GM23248 (cell line): ENCODE results near the gene HIVEP1. TPM values are rescaled to one million over a fixed set of nuclear protein-coding genes. Genes with fewer than 3 reads are reported as not detected.

ENCODE experiments used
- DNase-seq: peaks from one replicate; pipeline ENCODE4 v3.0.0-alpha.2; 2015
- H2AFZ ChIP-seq: fragments of 200-600 bp; sonication (generic); 2 replicates; pipeline ENCODE4 v1.6.1; 2016; ENCODE audit warnings: antibody characterized with exemption
- H3F3A ChIP-seq: fragments of 200-600 bp; sonication (generic); 2 replicates; pipeline ENCODE4 v1.6.1; 2016; ENCODE audit warnings: mild to moderate bottlenecking, antibody characterized with exemption, mixed run types; ENCODE audit not compliant: insufficient read depth
- H3K27ac ChIP-seq: fragments of 200-600 bp; sonication (generic); 2 replicates; pipeline ENCODE4 v1.5.1; 2016; ENCODE audit warnings: mild to moderate bottlenecking
- H3K27me3 ChIP-seq: fragments of 200-600 bp; sonication (generic); replicated peaks from 2 replicates; pipeline ENCODE4 v1.6.1; 2016; ENCODE audit warnings: mild to moderate bottlenecking; ENCODE audit not compliant: insufficient read depth
- H3K36me3 ChIP-seq: fragments of 200-600 bp; sonication (generic); 2 replicates; pipeline ENCODE4 v1.6.1; 2016; ENCODE audit warnings: low read depth, mild to moderate bottlenecking
- H3K4me1 ChIP-seq: fragments of 200-600 bp; sonication (generic); 2 replicates; pipeline ENCODE4 v1.6.1; 2016; ENCODE audit warnings: mild to moderate bottlenecking; ENCODE audit not compliant: insufficient read depth
- H3K4me2 ChIP-seq: fragments of 200-600 bp; sonication (generic); one replicate; pipeline ENCODE4 v1.6.1; 2016; ENCODE audit warnings: mild to moderate bottlenecking; ENCODE audit not compliant: unreplicated experiment
- H3K4me3 ChIP-seq: fragments of 200-600 bp; sonication (generic); 2 replicates; pipeline ENCODE4 v1.5.1; 2016; ENCODE audit warnings: mild to moderate bottlenecking
- H3K79me2 ChIP-seq: fragments of 200-600 bp; sonication (generic); 2 replicates; pipeline ENCODE4 v1.6.1; 2016; ENCODE audit warnings: mild to moderate bottlenecking; ENCODE audit not compliant: insufficient read depth
- H3K9ac ChIP-seq: fragments of 200-600 bp; sonication (generic); 2 replicates; pipeline ENCODE4 v1.6.1; 2016; ENCODE audit warnings: mild to moderate bottlenecking
- H3K9me2 ChIP-seq: fragments of 200-600 bp; sonication (generic); 2 replicates; pipeline ENCODE4 v1.6.1; 2016; ENCODE audit warnings: mixed run types, mild to moderate bottlenecking, moderate library complexity; ENCODE audit not compliant: insufficient read depth
- H3K9me3 ChIP-seq: fragments of 200-600 bp; sonication (generic); one replicate; pipeline ENCODE4 v1.6.1; 2017; ENCODE audit warnings: low read depth
- H4K20me1 ChIP-seq: fragments of 200-600 bp; sonication (generic); 2 replicates; pipeline ENCODE4 v1.6.0; 2016; ENCODE audit not compliant: insufficient read depth
- EZH2 ChIP-seq: fragments of 200-600 bp; sonication (generic); IDR thresholded peaks from 2 replicates; pipeline ENCODE4 v1.6.1; 2018; ENCODE audit warnings: antibody characterized with exemption, mild to moderate bottlenecking; ENCODE audit not compliant: insufficient read depth, poor library complexity, severe bottlenecking
- EZH2phosphoT487 ChIP-seq: fragments of 200-600 bp; sonication (generic); IDR thresholded peaks from 2 replicates; pipeline ENCODE4 v1.6.1; 2018; ENCODE audit warnings: antibody characterized with exemption, moderate library complexity, mild to moderate bottlenecking, low read depth; ENCODE audit not compliant: insufficient read depth
- WGBS, 2 experiments: methylation state at CpG; one replicate each; pipeline ENCODE4 v1.1.6; 2015 to 2017; ENCODE audit warnings: low lambda C conversion rate in 2 of 2, low coverage in 1 of 2; ENCODE audit errors: missing lambda C conversion rate in 2 of 2; 5-methylcytosine and 5-hydroxymethylcytosine counted together
- in situ Hi-C: fragments of 300-500 bp; cut with MboI; formaldehyde crosslinking; loops from 2 replicates; pipeline ENCODE4 v1.15.0; 2020
- polyA plus RNA-seq: library from polyadenylated mRNA; unstranded; fragments of >200 nt; fragmentation: Nextera tagmentation; extraction: Ambion mirVana; gene quantifications from 2 replicates; pipeline ENCODE4 v1.2.1, GENCODE V29; 2016
- total RNA-seq: library from RNA; depleted of rRNA; stranded (reverse); fragments of >200 nt; shearing (Covaris generic); gene quantifications from 2 replicates; pipeline ENCODE4 v1.2.3, GENCODE V29; 2014

Gene HIVEP1
- total and polyA plus RNA-seq, 2 experiments from 2014 or later = 3.3 to 7.1 TPM

DNA sequence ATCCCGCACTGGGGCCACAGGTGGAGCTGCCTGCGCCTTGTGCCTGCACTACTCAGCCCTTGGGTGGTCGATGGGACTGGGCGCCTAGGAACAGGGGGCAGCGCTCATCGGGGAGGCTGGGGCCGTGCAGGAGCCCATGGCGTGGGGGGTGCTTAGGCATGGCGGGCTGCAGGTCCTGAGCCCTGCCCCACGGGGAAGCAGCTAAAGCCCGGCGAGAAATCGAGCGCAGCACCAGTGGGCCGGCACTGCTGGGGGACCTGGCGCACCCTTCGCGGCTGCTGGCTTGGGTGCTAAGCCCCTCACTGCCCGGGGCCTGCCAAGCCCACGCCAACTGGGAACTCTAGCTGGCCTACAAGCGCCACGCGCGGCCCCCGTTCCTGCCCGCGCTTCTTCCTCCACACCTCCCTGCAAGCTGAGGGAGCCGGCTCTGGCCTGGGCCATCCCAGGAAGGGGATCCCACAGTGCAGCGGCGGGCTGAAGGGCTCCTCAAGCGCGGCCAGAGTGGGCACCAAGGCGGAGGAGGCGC lies 5.8 kb downstream of the HIVEP1 start:
- Histone ChIP-seq H3F3A (peaks cover 16% of the 10 kb centered on the region), H3K9ac (no peak overlapping the region), H3K27ac (no peak overlapping the region), H3K9me2 (no peaks in the 10 kb centered on the region), H3K9me3 (no peaks in the 10 kb centered on the region), H3K4me3 (no peak overlapping the region), H3K79me2 (peaks cover 32% of the 10 kb centered on the region; the same call in 1 of the 2 replicates), H3K4me1 (peaks cover 9% of the 10 kb centered on the region), H2AFZ (no peak overlapping the region), H3K4me2 (no peak overlapping the region), H3K27me3 (no peaks in the 10 kb centered on the region), H4K20me1 (no peaks in the 10 kb centered on the region), H3K36me3 (peaks cover 16% of the 10 kb centered on the region; the same call in 1 of the 2 replicates)
- 94 to 97% methylated on average over 20 to 34 of the region's 34 CpGs for WGBS, 2 experiments
- in situ Hi-C loops = no loop called here
- no peak for DNase-seq
- TF ChIP-seq EZH2phosphoT487 = no peak
- no peak for TF ChIP-seq EZH2

DNA sequence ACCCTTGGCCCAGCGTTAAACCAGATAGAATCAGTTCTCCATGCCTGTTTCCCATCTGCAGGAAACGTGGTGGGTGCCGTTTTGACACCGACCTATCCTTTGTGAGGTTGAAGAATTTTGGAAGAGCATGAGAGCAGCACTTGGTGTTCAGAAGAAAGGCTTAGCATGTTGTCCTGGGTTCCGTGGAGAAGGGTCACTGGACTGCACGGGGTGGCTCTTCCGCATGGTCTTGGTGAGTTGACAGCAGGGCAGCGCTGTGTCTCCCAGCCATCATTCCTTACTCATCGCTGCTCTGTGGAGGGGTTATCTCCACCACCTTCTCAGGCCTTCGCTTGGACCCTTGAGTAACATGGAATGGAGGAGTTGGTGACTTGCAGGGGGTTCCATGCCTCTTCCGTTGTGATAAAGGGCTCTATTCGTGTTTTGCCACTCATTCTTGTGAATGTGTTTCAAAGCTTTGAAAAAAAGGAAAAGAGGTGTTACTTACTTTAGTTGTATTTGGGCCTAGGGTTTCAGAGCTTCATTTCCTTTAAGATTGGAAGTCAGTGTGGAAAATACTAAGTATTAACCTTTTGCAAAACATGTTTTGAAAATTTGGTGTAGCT lies 8.2 kb downstream of the HIVEP1 start:
- no peak for DNase-seq
- H3K9me2 ChIP-seq = no peaks in the 10 kb centered on the region
- no peak overlapping the region for H3K4me2 ChIP-seq
- H3F3A ChIP-seq = no peaks in the 10 kb centered on the region
- no peaks in the 10 kb centered on the region for H3K9me3 ChIP-seq
- TF ChIP-seq EZH2 = no peak
- peaks cover 11% of the 10 kb centered on the region for H3K4me1 ChIP-seq
- in situ Hi-C loops = no loop called here
- peaks cover 16% of the 10 kb centered on the region; the same call in 1 of the 2 replicates for H3K36me3 ChIP-seq
- H4K20me1 ChIP-seq = no peaks in the 10 kb centered on the region
- WGBS, 2 experiments = 80 to 81% methylated on average over 12 of the region's 12 CpGs
- H3K27me3 ChIP-seq = no peaks in the 10 kb centered on the region
- H2AFZ ChIP-seq = no peak overlapping the region
- H3K4me3 ChIP-seq = no peak overlapping the region
- H3K9ac ChIP-seq = no peak overlapping the region
- H3K79me2 ChIP-seq = peaks cover 26% of the 10 kb centered on the region; the same call in 1 of the 2 replicates
- no peak overlapping the region for H3K27ac ChIP-seq

DNA sequence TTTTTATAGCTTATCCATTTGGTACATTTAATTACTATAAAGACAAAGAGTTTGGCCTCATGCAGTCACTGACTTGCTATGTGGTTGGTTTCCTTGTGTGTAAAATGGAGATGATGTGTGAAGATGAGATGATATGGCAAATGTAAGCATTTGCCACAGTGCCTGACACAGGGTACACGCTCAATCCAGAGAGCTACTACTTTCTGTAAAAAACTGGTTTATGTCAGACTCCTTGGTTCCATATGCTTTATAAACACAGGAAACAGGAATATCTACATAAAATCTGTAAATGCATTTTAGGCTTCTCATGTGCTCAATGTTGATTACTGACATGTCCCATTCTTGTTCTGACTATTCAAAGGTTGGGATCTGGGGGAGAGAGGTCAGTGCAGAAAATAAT lies 10.4 kb downstream of the HIVEP1 start:
- in situ Hi-C loops = no loop called here

DNA sequence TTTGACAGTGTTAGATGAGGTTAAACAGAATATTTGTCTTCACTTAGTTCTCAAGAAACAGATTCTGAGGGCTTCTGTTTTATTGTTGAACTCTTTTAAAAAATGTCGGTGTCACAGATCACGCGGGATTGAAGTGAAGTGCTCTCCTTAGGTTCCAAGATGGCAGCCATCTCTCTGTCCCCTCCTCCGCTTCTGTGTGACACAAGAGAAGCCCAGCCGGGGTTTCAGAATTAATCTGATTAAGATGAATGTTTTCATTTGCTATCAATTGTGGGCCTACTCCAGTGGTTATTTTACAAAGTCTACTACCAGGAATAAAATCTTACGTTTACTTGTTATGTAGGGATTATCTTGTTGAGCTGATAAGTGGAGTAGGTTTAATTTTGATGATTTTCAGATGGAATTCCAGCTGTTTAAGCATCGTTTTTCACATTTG lies 10.9 kb downstream of the HIVEP1 start:
- no peaks in the 10 kb centered on the region for H3F3A ChIP-seq
- no peaks in the 10 kb centered on the region for H3K9me2 ChIP-seq
- peaks cover 47% of the 10 kb centered on the region for H3K79me2 ChIP-seq
- no peak overlapping the region for H3K27ac ChIP-seq
- in situ Hi-C loops = no loop called here
- no peak overlapping the region for H3K9ac ChIP-seq
- WGBS, 2 experiments = 81% methylated on average over 7 of the region's 7 CpGs
- DNase-seq = no peak
- TF ChIP-seq EZH2 = no peak
- TF ChIP-seq EZH2phosphoT487 = no peak
- no peaks in the 10 kb centered on the region for H4K20me1 ChIP-seq
- H3K4me3 ChIP-seq = no peak overlapping the region
- H3K4me1 ChIP-seq = peaks cover 14% of the 10 kb centered on the region
- no peaks in the 10 kb centered on the region for H3K36me3 ChIP-seq
- no peak overlapping the region for H2AFZ ChIP-seq
- H3K27me3 ChIP-seq = no peaks in the 10 kb centered on the region
- H3K9me3 ChIP-seq = no peaks in the 10 kb centered on the region
- H3K4me2 ChIP-seq = no peak overlapping the region

More for the DNA sequence above, 10.4 kb downstream of the HIVEP1 start:
- H3F3A ChIP-seq = no peaks in the 10 kb centered on the region
- no peak overlapping the region for H3K9ac ChIP-seq
- no peaks in the 10 kb centered on the region for H3K27me3 ChIP-seq
- no peak for DNase-seq
- TF ChIP-seq EZH2phosphoT487 = no peak
- TF ChIP-seq EZH2 = no peak
- no peaks in the 10 kb centered on the region for H3K36me3 ChIP-seq
- WGBS, 2 experiments = 93 to 96% methylated on average over 1 of the region's 1 CpG
- no peak overlapping the region for H2AFZ ChIP-seq
- no peaks in the 10 kb centered on the region for H3K9me3 ChIP-seq
- peaks cover 42% of the 10 kb centered on the region for H3K79me2 ChIP-seq
- H3K27ac ChIP-seq = no peak overlapping the region
- H3K4me3 ChIP-seq = no peak overlapping the region
- no peaks in the 10 kb centered on the region for H4K20me1 ChIP-seq
- no peak overlapping the region for H3K4me2 ChIP-seq
- no peaks in the 10 kb centered on the region for H3K9me2 ChIP-seq
- H3K4me1 ChIP-seq = peaks cover 14% of the 10 kb centered on the region
